ENCODE results near the gene GBGT1.

Gene GBGT1

DNA sequence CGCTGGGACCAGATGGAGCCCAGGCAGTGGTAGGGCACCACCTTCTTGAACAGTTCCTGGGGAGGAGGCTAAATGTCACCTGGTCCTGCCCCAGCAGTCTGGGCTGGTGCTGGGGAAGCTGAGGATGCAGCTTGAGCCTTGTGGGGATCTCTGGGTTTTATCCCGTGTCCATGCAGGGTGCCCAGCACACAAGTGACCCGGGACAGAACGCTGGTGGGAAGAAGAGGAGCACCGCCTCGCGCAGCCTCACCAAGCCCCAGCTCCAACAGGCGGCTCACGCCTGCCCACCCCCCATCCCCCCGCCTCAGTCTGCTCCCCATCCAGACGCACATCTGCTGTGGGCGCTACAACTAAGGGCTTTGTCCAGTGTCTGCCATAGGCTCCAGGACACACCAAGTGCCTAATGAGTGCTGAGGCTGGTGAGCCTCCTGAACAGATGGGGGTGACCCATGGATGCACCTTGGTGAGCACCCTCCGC lies 56.4 kb downstream of the GBGT1 start:
- no peak overlapping the region for H3K4me3 ChIP-seq (ENCODE audit: low read depth, low read length)
- no peak for DNase-seq (ENCODE audit: low read depth)

DNA sequence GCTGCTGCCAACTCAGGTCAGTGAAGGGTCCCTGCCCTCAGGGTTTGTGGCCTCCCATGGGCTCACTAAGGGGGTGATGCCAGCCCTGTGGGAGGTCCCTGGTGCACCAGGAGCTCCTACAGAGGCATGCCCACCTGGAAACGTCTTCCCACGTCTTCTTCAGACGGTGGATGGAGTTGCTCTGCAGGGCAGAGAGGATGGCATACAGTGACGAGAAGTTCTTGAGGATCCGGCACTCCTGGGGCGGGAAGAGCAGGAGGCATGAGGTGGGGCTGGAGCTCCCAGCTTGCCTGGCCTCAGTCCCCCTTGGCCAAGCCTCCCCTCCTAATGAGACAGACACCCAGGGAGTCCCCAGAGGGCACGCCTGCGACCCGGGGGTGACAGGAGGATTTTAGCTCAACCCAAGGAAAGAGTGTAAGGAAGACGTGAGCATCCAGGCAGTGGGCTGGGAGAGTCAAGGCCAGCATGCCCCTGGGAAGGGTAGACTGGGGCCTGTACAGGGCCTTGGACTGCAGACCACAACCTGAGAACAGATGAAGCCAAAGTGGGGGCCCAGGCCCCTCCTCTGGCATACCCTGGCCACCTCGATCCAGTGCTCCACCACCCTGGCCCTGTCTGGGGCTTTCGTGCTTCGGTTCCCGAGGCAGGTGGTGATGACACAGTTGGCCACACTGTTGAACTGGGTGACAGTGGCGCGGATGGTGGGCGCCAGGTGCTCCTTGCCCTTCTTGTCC lies 57.0 kb downstream of the GBGT1 start:
- DNase-seq (ENCODE audit: low read depth), result no peak
- no peak overlapping the region for H3K4me3 ChIP-seq (ENCODE audit: low read depth, low read length)

DNA sequence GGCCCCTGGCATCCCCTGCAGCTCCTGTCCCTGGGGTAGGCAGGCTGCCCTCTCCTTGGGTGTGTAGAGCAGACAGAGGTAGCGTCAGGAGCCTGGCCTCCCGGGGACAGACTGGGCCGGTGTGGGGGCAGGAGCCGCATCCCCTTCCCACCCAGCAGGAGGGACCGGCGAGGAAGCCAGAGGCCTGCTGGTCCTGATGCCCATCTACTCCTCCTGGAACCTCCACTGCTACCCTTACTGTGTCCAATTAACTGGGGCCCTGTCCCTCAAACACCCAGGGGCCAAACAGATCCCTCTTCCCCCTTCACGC lies 58.3 kb downstream of the GBGT1 start:
- H3K4me3 ChIP-seq (ENCODE audit: low read depth, low read length), result no peak overlapping the region
- DNase-seq (ENCODE audit: low read depth), result no peak

DNA sequence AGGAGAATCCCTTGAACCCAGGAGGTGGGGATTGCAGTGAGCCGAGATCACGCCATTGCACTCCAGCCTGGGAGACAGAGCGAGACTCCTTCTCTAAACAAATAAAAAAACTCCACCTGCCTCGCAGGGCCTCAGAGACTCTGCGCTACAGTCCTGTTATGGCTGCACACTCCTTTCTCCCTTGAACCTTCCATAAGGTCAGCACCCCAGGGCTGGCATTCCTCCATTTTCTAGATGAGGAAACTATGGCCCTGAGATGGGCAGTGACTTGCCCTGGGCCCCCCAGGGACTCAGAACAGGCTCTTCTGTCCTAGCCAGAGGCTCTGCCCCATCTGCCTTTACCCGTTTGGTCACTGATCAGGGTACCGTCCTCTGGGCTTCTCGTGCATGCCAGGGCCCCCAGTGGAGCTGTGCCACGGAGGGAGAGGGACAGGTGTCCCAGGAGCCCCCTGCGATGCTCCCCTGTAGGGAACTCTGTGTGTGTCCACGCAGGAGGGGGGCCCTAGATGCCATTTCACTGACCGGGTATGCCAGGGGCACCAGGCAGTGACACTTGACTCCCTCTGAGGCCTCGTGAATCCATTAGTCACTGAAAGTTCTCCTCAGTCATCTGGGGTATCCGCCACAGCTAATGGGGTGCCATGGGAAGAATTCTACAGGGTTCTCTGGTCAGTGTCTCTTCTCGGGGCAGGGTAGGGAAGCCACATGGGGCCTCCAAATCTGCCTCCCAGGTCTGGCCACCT lies 58.8 kb downstream of the GBGT1 start:
- no peak for DNase-seq (ENCODE audit: low read depth)
- H3K4me3 ChIP-seq (ENCODE audit: low read depth, low read length), result no peak overlapping the region

DNA sequence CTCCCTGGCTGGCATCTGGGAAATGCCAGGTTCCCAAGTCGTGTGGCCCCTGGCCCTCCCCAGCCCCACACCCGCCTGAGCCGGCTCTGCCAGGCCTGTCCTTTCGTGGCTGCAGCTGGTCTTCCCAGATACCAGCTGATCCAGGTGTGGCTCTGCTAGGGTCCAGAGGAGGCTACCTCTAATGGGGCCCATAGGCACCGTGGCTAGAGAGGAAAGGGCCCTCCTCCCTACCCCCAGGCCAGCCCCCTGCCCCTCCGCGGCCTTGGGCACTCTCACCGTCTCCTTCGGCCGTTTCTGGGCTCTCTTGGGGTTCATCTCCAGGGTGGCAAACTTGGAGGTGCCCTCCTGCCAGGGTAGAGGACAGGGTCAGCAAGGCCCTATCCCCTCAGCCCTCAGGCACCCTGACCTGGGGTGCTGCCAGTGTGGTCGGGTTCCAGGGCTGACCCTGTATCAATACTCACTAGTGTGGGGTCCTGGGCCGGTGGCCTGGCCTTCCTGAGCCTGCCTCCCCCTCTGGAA lies 59.7 kb downstream of the GBGT1 start:
- DNase-seq (ENCODE audit: low read depth), result no peak
- no peak overlapping the region for H3K4me3 ChIP-seq (ENCODE audit: low read depth, low read length)

DNA sequence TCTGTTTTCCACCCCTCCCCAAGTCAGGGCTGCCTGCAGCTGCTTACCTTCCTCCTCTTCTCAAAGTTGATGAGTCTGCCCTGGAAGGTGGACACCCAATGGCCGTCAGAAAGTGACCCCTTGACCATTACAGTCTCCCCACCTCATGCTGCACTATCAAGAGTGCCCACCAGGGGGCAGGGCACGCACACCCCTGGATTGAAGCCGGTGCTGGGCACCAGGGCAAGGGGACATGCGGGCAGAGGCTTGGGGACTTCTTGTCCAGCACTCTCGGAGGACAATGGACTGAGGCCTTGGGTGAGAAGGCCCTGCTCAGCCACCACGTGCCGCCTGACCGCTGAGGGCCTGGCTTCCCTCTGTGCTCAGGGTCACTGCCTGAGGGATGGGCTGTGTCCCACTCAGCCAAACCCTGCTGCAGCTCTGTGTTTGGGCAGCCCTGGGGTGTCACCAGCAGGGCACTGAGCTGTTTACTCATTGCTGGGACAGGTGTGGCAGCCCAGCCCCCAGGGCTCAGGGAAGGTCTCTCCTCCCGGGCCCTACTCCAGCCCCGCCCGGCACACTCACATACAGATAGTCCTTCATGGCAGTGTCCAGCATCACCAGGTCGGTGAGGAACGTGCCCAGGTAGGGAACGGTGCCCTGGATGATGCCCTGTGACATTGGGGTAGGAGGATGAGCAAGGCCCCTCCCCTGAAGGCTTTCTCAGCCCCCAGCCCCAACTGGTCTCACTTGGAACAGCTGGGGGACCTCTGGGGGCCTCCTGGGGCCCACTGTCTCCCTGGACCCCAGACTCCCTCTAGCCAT lies 60.3 kb downstream of the GBGT1 start:
- no peak overlapping the region for H3K4me3 ChIP-seq (ENCODE audit: low read depth, low read length)
- DNase-seq (ENCODE audit: low read depth), result no peak
